Measurements from ENCODE around the gene FRY.

The FRY gene

GRCh38 chr13:32017474-32017873 lies 14.1 kb upstream of the FRY start:
- FAIRE-seq, result no peak

GRCh38 chr13:32019612-32020233 lies 11.9 kb upstream of the FRY start:
- no peak for FAIRE-seq

DNA sequence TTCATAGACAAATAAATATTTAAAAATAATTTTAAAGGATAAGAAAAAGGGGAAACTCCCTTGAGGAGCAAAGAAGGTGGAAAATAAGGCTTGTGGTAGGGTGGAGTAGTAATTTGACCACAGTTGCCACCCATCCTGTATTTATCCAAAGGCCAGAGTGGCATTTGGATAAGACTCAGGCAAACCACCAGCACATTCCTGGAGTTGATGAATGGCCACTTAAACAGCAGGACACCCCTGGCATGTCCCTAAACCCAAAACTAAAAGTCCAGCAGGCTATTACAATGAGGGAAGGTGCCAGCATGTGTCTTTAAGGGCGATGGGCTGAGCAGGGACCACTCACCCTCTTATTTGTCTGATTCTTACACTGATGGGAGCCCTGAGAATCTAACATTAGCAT lies 9.8 kb upstream of the FRY start:
- FAIRE-seq, result no peak

GRCh38 chr13:32022311-32022710 lies 9.3 kb upstream of the FRY start:
- no peak for FAIRE-seq

DNA sequence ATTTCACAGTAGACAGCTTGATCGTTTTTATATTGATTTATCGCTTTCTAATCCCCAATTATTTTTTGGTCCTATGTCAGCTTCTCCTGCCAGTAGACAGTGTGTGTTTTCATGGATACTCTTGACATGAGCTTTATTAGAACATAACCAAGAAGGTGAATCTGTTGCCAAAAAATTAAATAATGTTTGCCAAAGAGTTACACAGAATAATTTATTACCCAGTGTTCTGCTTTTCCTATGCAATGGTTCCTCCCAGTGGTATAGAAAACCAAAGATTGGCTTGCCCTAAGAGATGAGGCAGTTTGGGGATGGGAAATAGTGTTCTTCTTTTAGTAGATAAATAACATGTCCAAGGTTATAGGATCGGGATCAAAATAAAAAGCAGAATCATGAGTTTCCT lies 8.5 kb upstream of the FRY start:
- no peak for FAIRE-seq

- no peak for FAIRE-seq
Observed at GRCh38 chr13:32023698-32024097, 7.9 kb upstream of the FRY start.

DNA sequence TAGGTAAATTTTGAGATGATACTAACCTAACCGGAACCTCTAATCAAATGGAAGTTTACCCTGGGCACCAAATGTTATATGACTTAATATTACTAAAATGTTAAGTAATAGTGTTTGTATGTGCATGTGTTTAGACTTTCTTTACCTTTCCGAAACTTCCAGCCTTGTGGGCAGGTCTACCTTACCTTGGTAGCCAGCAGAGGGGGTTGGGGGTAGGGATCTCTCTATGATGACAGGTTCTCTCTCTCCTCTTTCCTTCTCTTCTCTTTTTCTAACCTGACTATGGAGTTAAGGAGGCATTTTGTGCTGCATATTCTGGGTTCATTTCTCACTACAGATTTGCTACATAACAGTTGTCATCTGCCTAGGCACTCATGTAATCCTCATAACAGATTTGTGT lies 6.8 kb upstream of the FRY start:
- FAIRE-seq, result no peak

GRCh38 chr13:32025730-32026129 lies 5.8 kb upstream of the FRY start:
- FAIRE-seq, result no peak

- FAIRE-seq, result no peak
Observed at GRCh38 chr13:32026623-32027022, 5.0 kb upstream of the FRY start.

- FAIRE-seq, result no peak
Observed at GRCh38 chr13:32028711-32029110, 2.9 kb upstream of the FRY start.

- no peak for FAIRE-seq
Observed at GRCh38 chr13:32029684-32030083, 1.9 kb upstream of the FRY start.

GRCh38 chr13:32031815-32032370 lies 319 bp downstream of the FRY start:
- no peak for FAIRE-seq

DNA sequence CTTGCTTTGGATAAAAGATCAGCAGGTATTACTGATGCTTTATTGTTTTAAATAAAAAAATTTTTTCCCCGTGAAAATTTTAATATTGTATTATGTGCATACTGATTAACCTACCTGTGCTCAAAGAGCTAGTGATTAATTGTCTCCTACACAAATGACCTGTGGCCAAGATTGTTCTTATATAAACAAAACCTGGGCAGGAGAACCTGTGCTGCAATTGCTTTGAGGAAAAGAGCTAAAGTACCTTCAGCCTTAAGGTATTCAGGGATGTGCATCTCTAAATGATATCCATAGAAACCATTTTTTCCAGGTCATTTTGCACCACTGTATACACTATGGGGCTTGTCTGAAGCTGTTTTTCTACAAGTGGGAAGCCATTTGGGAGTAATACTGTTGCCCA lies 1.2 kb downstream of the FRY start:
- FAIRE-seq, result no peak

GRCh38 chr13:32033744-32034143 lies 2.2 kb downstream of the FRY start:
- FAIRE-seq, result no peak

DNA sequence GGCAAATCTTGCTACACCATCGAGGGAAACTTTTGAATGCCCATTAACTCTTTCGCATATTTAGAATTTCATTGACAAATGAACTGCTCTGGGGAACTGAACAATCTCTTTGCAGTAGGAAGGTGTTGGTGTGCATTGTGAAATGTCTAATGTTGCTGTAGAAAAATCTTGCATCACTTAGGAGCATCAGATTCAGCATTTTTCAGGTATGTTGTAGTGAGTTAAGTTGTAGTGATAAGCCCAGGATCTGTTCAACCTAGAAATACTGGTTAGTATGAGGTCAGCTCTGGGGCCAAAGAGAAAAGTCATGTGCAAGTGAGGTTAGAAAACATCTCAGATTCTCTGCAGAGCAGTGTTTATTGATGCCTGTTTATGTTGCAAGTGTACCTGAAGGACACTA lies 4.1 kb downstream of the FRY start:
- FAIRE-seq, result no peak

- FAIRE-seq, result no peak
Observed at GRCh38 chr13:32036126-32036695, 4.6 kb downstream of the FRY start.

- FAIRE-seq, result no peak
Observed at GRCh38 chr13:32036757-32037156, 5.2 kb downstream of the FRY start.

DNA sequence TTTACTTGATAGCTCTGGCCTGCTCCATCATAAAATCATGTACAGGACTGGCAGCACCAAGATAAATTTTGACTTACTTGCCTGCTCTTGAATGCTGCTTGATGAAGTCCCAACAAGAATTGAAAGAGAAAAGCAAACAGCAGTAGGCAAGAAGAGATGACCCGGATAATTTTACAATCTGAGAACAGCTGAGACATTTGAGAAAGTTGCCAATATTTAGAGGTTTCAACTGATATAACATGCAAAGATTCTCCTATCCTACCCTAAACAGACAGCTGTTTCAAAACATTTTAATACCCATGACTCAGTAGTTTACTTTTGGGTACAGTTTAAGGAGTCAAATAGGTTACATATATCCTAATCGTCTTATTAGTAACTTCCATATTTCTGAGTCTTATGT lies 5.9 kb downstream of the FRY start:
- no peak for FAIRE-seq

GRCh38 chr13:32038343-32038742 lies 6.8 kb downstream of the FRY start:
- no peak for FAIRE-seq

GRCh38 chr13:32039056-32039455 lies 7.5 kb downstream of the FRY start:
- no peak for FAIRE-seq

DNA sequence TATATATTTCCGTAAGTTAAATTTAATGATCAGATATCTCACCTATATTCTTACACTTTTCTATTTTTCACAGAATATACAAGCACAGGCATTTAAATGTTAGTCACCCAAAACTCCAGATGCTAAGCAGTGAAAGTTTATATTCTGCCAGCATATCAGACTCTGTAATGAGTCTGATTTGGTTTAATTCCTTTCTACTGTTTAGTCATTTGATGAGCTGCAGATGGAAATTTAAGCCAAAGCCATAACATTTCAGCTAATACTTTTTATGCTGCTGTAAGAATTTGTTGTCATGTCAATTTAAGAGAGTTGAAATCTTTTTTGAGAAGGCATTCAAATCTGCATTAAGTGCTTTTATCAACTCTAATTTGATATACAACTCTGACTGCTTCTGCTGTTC lies 8.0 kb downstream of the FRY start:
- no peak for FAIRE-seq

DNA sequence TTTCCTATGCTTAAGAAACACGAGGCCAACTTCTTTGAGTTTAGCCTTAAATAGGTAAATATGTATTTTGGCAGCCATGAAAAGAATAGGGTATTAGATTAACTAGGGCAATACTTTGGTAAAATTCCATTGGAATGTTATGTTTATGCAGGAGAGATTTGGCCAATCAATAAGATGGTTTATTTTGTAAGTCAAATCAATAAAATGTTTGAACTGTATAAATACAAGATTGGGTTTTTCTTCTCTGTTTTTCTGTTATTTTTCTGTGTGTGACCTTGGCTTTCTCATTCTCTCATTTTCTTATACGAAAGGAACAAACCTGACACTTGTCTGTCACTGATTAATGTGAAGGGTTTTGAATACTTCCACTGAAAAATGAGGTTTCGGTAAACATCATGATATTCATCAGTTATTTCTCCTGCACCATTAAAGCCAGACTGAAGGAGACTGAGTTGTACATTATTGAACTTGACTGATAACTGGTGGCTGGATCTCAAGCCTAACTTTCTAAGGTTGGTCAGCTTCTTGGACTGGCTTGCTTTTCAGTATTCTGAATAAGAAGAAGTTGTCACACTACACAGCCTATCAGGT lies 8.6 kb downstream of the FRY start:
- no peak for FAIRE-seq

- no peak for FAIRE-seq
Observed at GRCh38 chr13:32040689-32041088, 9.1 kb downstream of the FRY start.

GRCh38 chr13:32041429-32041828 lies 9.9 kb downstream of the FRY start:
- no peak for FAIRE-seq

- no peak for FAIRE-seq
Observed at GRCh38 chr13:32042551-32042950, 11.0 kb downstream of the FRY start.
